Tibial nerve (tissue), 4 donors: ENCODE measurements around the gene ZNF324.

Experiments used
- CTCF ChIP-seq, 5 experiments: fragments of 200-600 bp in 3 of 5; fragments of 450-650 bp in 2 of 5; sonication (generic) in 3 of 5; IDR thresholded peaks; one replicate each; pipeline ENCODE4 v1.5.1; 2016 to 2019; ENCODE audit warnings: antibody characterized with exemption in 5 of 5, mild to moderate bottlenecking in 3 of 5, moderate library complexity in 2 of 5
- EP300 ChIP-seq, 2 donors: sonication (generic); formaldehyde crosslinking; IDR thresholded peaks; one replicate each; pipeline ENCODE4 v1.6.1; 2017; ENCODE audit warnings: antibody characterized with exemption in 2 of 2, mild to moderate bottlenecking in 1 of 2
- POLR2A ChIP-seq, 2 donors: fragments of 450-650 bp; IDR thresholded peaks; one replicate each; pipeline ENCODE4 v1.6.1; 2017; ENCODE audit warnings: antibody characterized with exemption in 2 of 2, mild to moderate bottlenecking in 2 of 2, moderate library complexity in 2 of 2

- TF ChIP-seq CTCF (IDR thresholded peaks at IDR 0.05), result no peak
- TF ChIP-seq POLR2A (IDR thresholded peaks at IDR 0.05), result no peak
- no peak for TF ChIP-seq EP300 (IDR thresholded peaks at IDR 0.05)
Observed at GRCh38 chr19:58491393-58491792, 24.5 kb downstream of the ZNF324 start.
